HEK293 (cell line): ENCODE data around the gene FSTL4.

Source experiments
- CTCF ChIA-PET: fragments of 350-600 bp; formaldehyde crosslinking; extraction: SDS; loops from one replicate; lab custom pipeline; 2021; ENCODE audit warnings: antibody characterized with exemption; lab: Yijun Ruan, JAX
- POLR2A ChIA-PET: fragments of 300-600 bp; formaldehyde crosslinking; extraction: SDS; loops from one replicate; lab custom pipeline; 2020; ENCODE audit warnings: antibody characterized with exemption, inconsistent platforms; lab: Yijun Ruan, JAX
- H3K27ac ChIP-seq: fragments of 200-500 bp; sonication (Bioruptor generic); 2 replicates; pipeline ENCODE4 v1.5.1; 2014; ENCODE audit warnings: low read depth, low read length, control low read depth, inconsistent platforms; ENCODE audit errors: extremely low read depth
- H3K36me3 ChIP-seq, 2 experiments: fragments of 200-500 bp in 1 of 2; sonication (Bioruptor generic) in 1 of 2; 1 replicate in 1 of 2; 2 replicates in 1 of 2; pipeline ENCODE4 v1.5.1; 2014 to 2017; ENCODE audit warnings: inconsistent platforms in 2 of 2, low read length in 2 of 2; ENCODE audit not compliant: control insufficient read depth in 2 of 2, insufficient read depth in 1 of 2
- H3K4me1 ChIP-seq: fragments of 200-500 bp; sonication (Bioruptor generic); 2 replicates; pipeline ENCODE4 v1.5.1; 2014; ENCODE audit warnings: mild to moderate bottlenecking, low read length, inconsistent platforms; ENCODE audit not compliant: control insufficient read depth, insufficient read depth
- H3K4me3 ChIP-seq: 2 replicates; pipeline ENCODE4 v1.5.1; 2011; ENCODE audit warnings: low read depth, mild to moderate bottlenecking, control low read depth, low read length, moderate library complexity
- H3K9me3 ChIP-seq: fragments of 200-500 bp; sonication (Bioruptor generic); 2 replicates; pipeline ENCODE4 v1.5.1; 2014; ENCODE audit warnings: low read depth, low read length, inconsistent platforms; ENCODE audit not compliant: control insufficient read depth, insufficient read depth
- FEZF1 ChIP-seq: fragments of 450-650 bp; formaldehyde crosslinking; IDR thresholded peaks from 2 replicates; pipeline ENCODE4 v1.5.1; 2016; ENCODE audit warnings: missing biosample characterization, missing genetic modification characterization
- KLF16 ChIP-seq: fragments of 450-650 bp; formaldehyde crosslinking; IDR thresholded peaks from 2 replicates; pipeline ENCODE4 v1.5.1; 2017; ENCODE audit warnings: missing biosample characterization, missing genetic modification characterization
- MYNN ChIP-seq: fragments of 450-650 bp; formaldehyde crosslinking; IDR thresholded peaks from 2 replicates; pipeline ENCODE4 v1.5.1; 2016; ENCODE audit warnings: missing biosample characterization, missing genetic modification characterization, borderline replicate concordance
- OVOL3 ChIP-seq: fragments of 450-650 bp; formaldehyde crosslinking; IDR thresholded peaks from 2 replicates; pipeline ENCODE4 v1.5.1; 2016; ENCODE audit warnings: missing biosample characterization, missing genetic modification characterization
- SCRT2 ChIP-seq: fragments of 450-650 bp; formaldehyde crosslinking; IDR thresholded peaks from 2 replicates; pipeline ENCODE4 v1.5.1; 2016; ENCODE audit warnings: missing biosample characterization, missing genetic modification characterization
- SETDB1 ChIP-seq: IDR thresholded peaks from one replicate; pipeline ENCODE4 v1.6.1; 2017; ENCODE audit warnings: mild to moderate bottlenecking, low read length, moderate library complexity, mixed read lengths; ENCODE audit not compliant: insufficient read length
- WT1 ChIP-seq: fragments of 450-650 bp; formaldehyde crosslinking; IDR thresholded peaks from 2 replicates; pipeline ENCODE4 v1.5.1; 2016; ENCODE audit warnings: missing biosample characterization, missing genetic modification characterization
- ZBTB20 ChIP-seq: fragments of 450-650 bp; formaldehyde crosslinking; IDR thresholded peaks from 2 replicates; pipeline ENCODE4 v1.5.1; 2016; ENCODE audit warnings: missing biosample characterization, missing genetic modification characterization
- ZBTB48 ChIP-seq: fragments of 450-650 bp; formaldehyde crosslinking; IDR thresholded peaks from 2 replicates; pipeline ENCODE4 v1.5.1; 2016; ENCODE audit warnings: missing biosample characterization, missing genetic modification characterization
- ZNF174 ChIP-seq: fragments of 450-650 bp; formaldehyde crosslinking; IDR thresholded peaks from 2 replicates; pipeline ENCODE4 v1.5.0; 2017; ENCODE audit warnings: missing biosample characterization, mild to moderate bottlenecking, missing genetic modification characterization
- ZNF18 ChIP-seq: fragments of 450-650 bp; formaldehyde crosslinking; IDR thresholded peaks from 2 replicates; pipeline ENCODE4 v1.5.1; 2016; ENCODE audit warnings: missing biosample characterization, missing genetic modification characterization
- ZNF416 ChIP-seq: fragments of 450-650 bp; formaldehyde crosslinking; IDR thresholded peaks from 2 replicates; pipeline ENCODE4 v1.5.1; 2016; ENCODE audit warnings: missing biosample characterization, missing genetic modification characterization
- ZNF433 ChIP-seq: fragments of 450-650 bp; formaldehyde crosslinking; IDR thresholded peaks from 2 replicates; pipeline ENCODE4 v1.5.1; 2016; ENCODE audit warnings: missing biosample characterization, missing genetic modification characterization, low read depth
- ZNF473 ChIP-seq: fragments of 450-650 bp; formaldehyde crosslinking; IDR thresholded peaks from 2 replicates; pipeline ENCODE4 v1.5.1; 2017; ENCODE audit warnings: missing biosample characterization, missing genetic modification characterization
- ZNF510 ChIP-seq: fragments of 450-650 bp; formaldehyde crosslinking; IDR thresholded peaks from 2 replicates; pipeline ENCODE4 v1.5.1; 2018; ENCODE audit warnings: mild to moderate bottlenecking, missing genetic modification characterization, missing biosample characterization; ENCODE audit not compliant: insufficient replicate concordance
- ZNF530 ChIP-seq: fragments of 450-650 bp; formaldehyde crosslinking; IDR thresholded peaks from 2 replicates; pipeline ENCODE4 v1.5.1; 2016; ENCODE audit warnings: low read depth, missing biosample characterization, missing genetic modification characterization
- ZNF549 ChIP-seq: fragments of 450-650 bp; IDR thresholded peaks from 2 replicates; pipeline ENCODE4 v1.5.1; 2018; ENCODE audit warnings: missing biosample characterization, missing genetic modification characterization, mild to moderate bottlenecking, inconsistent platforms, moderate library complexity
- ZNF560 ChIP-seq: fragments of 450-650 bp; formaldehyde crosslinking; IDR thresholded peaks from 2 replicates; pipeline ENCODE4 v1.5.1; 2017; ENCODE audit warnings: missing biosample characterization, missing genetic modification characterization, borderline replicate concordance
- ZNF600 ChIP-seq: fragments of 450-650 bp; formaldehyde crosslinking; IDR thresholded peaks from 2 replicates; pipeline ENCODE4 v1.5.1; 2016; ENCODE audit warnings: missing biosample characterization, missing genetic modification characterization
- ZNF624 ChIP-seq: fragments of 450-650 bp; formaldehyde crosslinking; IDR thresholded peaks from 2 replicates; pipeline ENCODE4 v1.5.1; 2017; ENCODE audit warnings: missing biosample characterization, missing genetic modification characterization
- ZNF670 ChIP-seq: fragments of 450-650 bp; formaldehyde crosslinking; IDR thresholded peaks from 2 replicates; pipeline ENCODE4 v1.5.1; 2016; ENCODE audit warnings: missing biosample characterization, missing genetic modification characterization, low read depth
- ZNF707 ChIP-seq: fragments of 450-650 bp; formaldehyde crosslinking; IDR thresholded peaks from 2 replicates; pipeline ENCODE4 v1.5.1; 2016; ENCODE audit warnings: missing biosample characterization, missing genetic modification characterization
- ZNF76 ChIP-seq: fragments of 450-650 bp; formaldehyde crosslinking; IDR thresholded peaks from 2 replicates; pipeline ENCODE4; 2016; ENCODE audit warnings: low read depth, missing biosample characterization, missing genetic modification characterization, borderline replicate concordance
- TF ChIP-seq, protein P1 (sequence below): fragments of 450-650 bp; IDR thresholded peaks from 2 replicates; pipeline ENCODE4 v1.5.1; 2018; ENCODE audit warnings: missing biosample characterization, missing genetic modification characterization

Gene FSTL4

GRCh38 chr5:133618141-133618540 is 5.8 kb upstream of the FSTL4 start:
- ChIA-PET CTCF (no interaction called here), POLR2A (no interaction called here)
- no peaks in the 10 kb centered on the region for H3K36me3 ChIP-seq
- H3K4me1 ChIP-seq = no peaks in the 10 kb centered on the region
- no peak overlapping the region for H3K4me3 ChIP-seq
- no peak for TF ChIP-seq ZNF473 (tag by site-specific recombination)
- TF ChIP-seq KLF16 = no peak
- no peak for TF ChIP-seq ZBTB48
- TF ChIP-seq ZBTB20 (tag by site-specific recombination) = no peak
- TF ChIP-seq ZNF510 (tag by site-specific recombination) = no peak
- TF ChIP-seq SETDB1 = no peak
- no peak for TF ChIP-seq ZNF18 (tag by site-specific recombination)
- no peak for TF ChIP-seq OVOL3 (tag by site-specific recombination)
- no peak for TF ChIP-seq MYNN (tag by site-specific recombination)
- TF ChIP-seq ZNF530 (tag by site-specific recombination) = no peak
- TF ChIP-seq FEZF1 (tag by site-specific recombination) = no peak
- TF ChIP-seq, all 188 proteins: peak for 0
- no peaks in the 10 kb centered on the region for H3K9me3 ChIP-seq
- H3K27ac ChIP-seq = no peak overlapping the region

DNA sequence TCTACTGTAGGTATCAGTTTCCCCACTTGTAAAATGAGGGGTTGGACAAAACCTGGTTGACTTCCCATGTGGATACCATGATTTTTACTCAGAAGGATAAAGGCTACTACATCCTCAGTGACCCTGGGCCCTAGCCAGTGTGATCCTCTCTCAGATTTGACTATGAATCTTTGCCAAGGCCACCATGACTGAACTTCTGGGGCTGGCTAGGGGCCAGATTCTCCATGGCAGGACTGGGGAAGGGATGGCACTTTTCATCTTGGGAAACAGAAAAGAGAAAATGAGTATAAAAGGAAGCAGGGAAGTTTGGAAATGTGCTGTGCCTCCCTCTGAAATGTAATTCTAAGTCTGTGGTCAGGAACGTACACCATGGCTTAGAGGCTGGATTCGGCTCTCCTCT is 1.4 kb upstream of the FSTL4 start:
- TF ChIP-seq ZNF670 (tag by site-specific recombination) (no peak), ZNF624 (tag by site-specific recombination) (no peak), ZNF433 (tag by site-specific recombination) (no peak), ZNF560 (tag by site-specific recombination) (no peak), ZNF549 (tag by site-specific recombination) (no peak)
- TF ChIP-seq, all 188 proteins: peak for 0
- Histone ChIP-seq H3K4me3 (no peak overlapping the region), H3K4me1 (peaks cover 2% of the 10 kb centered on the region; the same call in 1 of the 2 replicates), H3K27ac (no peak overlapping the region), H3K9me3 (no peaks in the 10 kb centered on the region), H3K36me3 (no peaks in the 10 kb centered on the region)
- CTCF ChIA-PET = interaction anchor here (1.1 to 2.0 kb wide), 2 partner anchors 190 to 193 kb away, joined by 3 to 7 read pairs; no protein-coding TSS in a partner anchor
- POLR2A ChIA-PET = no interaction called here

GRCh38 chr5:133613184-133613583 is 843 bp upstream of the FSTL4 start:
- ChIA-PET CTCF (interaction anchor here (0.5 to 2.0 kb wide), 8 partner anchors 11 to 502 kb away, joined by 3 to 7 read pairs (median 4); no protein-coding TSS in a partner anchor), POLR2A (no interaction called here)
- TF ChIP-seq ZNF707 (tag by site-specific recombination) (no peak), OVOL3 (tag by site-specific recombination) (no peak), ZNF600 (tag by site-specific recombination) (no peak), SCRT2 (no peak), ZNF416 (tag by site-specific recombination) (no peak), ZNF76 (tag by site-specific recombination) (no peak), ZNF174 (tag by site-specific recombination) (no peak), WT1 (tag by site-specific recombination) (no peak)
- TF ChIP-seq, protein P1, sequence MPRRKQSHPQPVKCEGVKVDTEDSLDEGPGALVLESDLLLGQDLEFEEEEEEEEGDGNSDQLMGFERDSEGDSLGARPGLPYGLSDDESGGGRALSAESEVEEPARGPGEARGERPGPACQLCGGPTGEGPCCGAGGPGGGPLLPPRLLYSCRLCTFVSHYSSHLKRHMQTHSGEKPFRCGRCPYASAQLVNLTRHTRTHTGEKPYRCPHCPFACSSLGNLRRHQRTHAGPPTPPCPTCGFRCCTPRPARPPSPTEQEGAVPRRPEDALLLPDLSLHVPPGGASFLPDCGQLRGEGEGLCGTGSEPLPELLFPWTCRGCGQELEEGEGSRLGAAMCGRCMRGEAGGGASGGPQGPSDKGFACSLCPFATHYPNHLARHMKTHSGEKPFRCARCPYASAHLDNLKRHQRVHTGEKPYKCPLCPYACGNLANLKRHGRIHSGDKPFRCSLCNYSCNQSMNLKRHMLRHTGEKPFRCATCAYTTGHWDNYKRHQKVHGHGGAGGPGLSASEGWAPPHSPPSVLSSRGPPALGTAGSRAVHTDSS (tag by site-specific recombination) = no peak
- Histone ChIP-seq H3K9me3 (no peaks in the 10 kb centered on the region), H3K36me3 (no peaks in the 10 kb centered on the region), H3K4me3 (no peak overlapping the region), H3K27ac (no peak overlapping the region), H3K4me1 (peaks cover 2% of the 10 kb centered on the region; the same call in 1 of the 2 replicates)
